BJ (cell line): ENCODE data around the gene NDRG2. TPM values are rescaled to one million over a fixed set of nuclear protein-coding genes. Genes with fewer than 3 reads are reported as not detected.

Experiments
- CTCF ChIA-PET: fragments of 350-600 bp; formaldehyde crosslinking; extraction: SDS; loops from one replicate; lab custom pipeline; 2021; ENCODE audit warnings: antibody characterized with exemption, inconsistent platforms; lab: Yijun Ruan, JAX
- POLR2A ChIA-PET: fragments of 300-600 bp; sonication (Branson Sonifier 250); formaldehyde crosslinking; extraction: SDS; loops from one replicate; lab custom pipeline; 2021; ENCODE audit warnings: antibody characterized with exemption; lab: Charles Lee
- DNase-seq: peaks from one replicate; pipeline ENCODE4 v3.0.0-alpha.2; 2011; ENCODE audit warnings: low read depth
- H3K27me3 ChIP-seq: 2 replicates; pipeline ENCODE4 v1.6.0; 2011; ENCODE audit warnings: low read length; ENCODE audit not compliant: control insufficient read depth, insufficient read depth
- H3K36me3 ChIP-seq: 2 replicates; pipeline ENCODE4 v1.5.1; 2011; ENCODE audit warnings: low read length; ENCODE audit not compliant: control insufficient read depth, insufficient read depth
- H3K4me3 ChIP-seq: 2 replicates; pipeline ENCODE4 v1.5.1; 2011; ENCODE audit warnings: low read depth, mild to moderate bottlenecking, control low read depth, low read length
- polyA plus RNA-seq: library from polyadenylated mRNA; depleted of rRNA; stranded (reverse); fragments of >200 nt; gene quantifications from 2 replicates; pipeline ENCODE4 v1.2.3, GENCODE V29; 2011
- TF ChIP-seq, protein P1 (sequence below): IDR thresholded peaks from 2 replicates; pipeline ENCODE4 v1.5.1; 2011; ENCODE audit warnings: low read depth, mild to moderate bottlenecking, control low read depth, inconsistent platforms, low read length, moderate library complexity; ENCODE audit not compliant: insufficient read depth

The NDRG2 gene
- polyA plus RNA-seq, 1 experiment = 1.1 TPM

DNA sequence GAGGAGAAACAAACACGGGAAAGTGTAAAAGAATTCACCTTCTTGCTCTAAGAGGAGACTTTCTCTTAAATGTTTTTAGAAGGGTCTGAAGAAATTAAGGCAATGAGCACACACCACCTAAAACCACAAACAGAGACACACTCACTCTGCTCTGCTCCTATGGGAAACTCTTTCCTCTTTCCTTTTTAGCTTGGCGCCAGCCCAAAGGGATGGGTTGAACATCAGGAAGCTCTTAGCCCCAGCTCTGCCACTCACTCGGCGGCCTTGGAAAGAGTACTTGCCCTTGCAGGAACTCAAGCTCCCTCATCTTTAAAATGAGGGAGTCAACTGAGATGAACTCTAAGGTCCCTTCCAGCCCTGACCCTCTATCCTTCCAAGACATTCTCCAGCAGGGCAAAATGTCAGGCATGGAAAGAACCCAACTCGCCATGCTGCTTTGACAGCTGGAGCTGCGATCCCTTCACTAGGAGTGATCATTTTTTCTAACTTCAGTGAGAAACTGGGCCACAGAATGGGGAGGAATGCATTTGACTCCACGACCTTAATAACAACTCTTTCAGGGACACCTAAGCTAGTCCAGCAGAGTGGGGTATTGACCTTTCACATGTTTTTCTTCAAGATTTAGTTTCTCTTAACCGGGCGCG, 31.8 kb upstream of the NDRG2 start:
- Histone ChIP-seq H3K4me3 (no peak overlapping the region), H3K27me3 (no peaks in the 10 kb centered on the region), H3K36me3 (no peaks in the 10 kb centered on the region)
- TF ChIP-seq, protein P1, sequence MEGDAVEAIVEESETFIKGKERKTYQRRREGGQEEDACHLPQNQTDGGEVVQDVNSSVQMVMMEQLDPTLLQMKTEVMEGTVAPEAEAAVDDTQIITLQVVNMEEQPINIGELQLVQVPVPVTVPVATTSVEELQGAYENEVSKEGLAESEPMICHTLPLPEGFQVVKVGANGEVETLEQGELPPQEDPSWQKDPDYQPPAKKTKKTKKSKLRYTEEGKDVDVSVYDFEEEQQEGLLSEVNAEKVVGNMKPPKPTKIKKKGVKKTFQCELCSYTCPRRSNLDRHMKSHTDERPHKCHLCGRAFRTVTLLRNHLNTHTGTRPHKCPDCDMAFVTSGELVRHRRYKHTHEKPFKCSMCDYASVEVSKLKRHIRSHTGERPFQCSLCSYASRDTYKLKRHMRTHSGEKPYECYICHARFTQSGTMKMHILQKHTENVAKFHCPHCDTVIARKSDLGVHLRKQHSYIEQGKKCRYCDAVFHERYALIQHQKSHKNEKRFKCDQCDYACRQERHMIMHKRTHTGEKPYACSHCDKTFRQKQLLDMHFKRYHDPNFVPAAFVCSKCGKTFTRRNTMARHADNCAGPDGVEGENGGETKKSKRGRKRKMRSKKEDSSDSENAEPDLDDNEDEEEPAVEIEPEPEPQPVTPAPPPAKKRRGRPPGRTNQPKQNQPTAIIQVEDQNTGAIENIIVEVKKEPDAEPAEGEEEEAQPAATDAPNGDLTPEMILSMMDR = no peak
- POLR2A ChIA-PET = no interaction called here
- DNase-seq = no peak
- CTCF ChIA-PET = interaction anchor here (0.7 to 3.3 kb wide), 9 partner anchors 10 to 49 kb away, joined by 3 to 18 read pairs (median 5); no protein-coding TSS in a partner anchor

DNA sequence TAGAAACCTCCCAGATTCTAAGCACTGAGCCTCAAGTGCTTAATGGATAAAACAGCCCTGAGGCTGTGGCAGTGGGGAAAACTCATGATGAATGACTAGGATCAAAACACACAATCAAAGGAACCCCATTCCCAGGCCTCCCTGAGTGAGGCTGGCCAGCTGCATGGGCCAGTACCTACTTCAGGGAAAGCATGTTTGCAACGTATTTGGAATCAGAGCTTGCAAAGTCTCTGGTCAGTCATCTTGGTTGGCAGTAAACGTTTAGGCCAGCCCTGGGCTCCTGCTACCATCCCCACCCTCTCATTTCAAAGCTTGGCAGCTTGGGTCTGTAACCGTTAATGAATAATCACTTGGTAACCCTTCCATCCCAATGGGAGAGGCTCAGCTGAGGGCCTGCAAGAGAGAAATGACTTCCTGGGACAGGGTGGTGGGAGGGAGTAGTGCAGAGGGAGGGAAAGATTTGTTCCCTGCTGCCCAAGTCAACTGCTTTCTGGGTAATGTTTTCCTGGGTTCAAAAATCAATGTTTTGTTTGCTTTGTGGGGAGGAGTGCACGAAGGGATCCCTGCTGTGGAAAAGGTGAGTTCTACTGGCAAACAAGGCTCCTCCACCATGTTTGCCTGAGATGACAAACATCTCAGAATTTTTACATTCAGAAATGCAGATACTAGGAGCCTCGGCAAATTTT, 30.7 kb upstream of the NDRG2 start:
- TF ChIP-seq, protein P1 = no peak
- CTCF ChIA-PET = interaction anchor here (0.7 to 3.3 kb wide), 5 partner anchors 11 to 48 kb away, joined by 3 to 18 read pairs (median 9); no protein-coding TSS in a partner anchor
- H3K36me3 ChIP-seq = no peaks in the 10 kb centered on the region

DNA sequence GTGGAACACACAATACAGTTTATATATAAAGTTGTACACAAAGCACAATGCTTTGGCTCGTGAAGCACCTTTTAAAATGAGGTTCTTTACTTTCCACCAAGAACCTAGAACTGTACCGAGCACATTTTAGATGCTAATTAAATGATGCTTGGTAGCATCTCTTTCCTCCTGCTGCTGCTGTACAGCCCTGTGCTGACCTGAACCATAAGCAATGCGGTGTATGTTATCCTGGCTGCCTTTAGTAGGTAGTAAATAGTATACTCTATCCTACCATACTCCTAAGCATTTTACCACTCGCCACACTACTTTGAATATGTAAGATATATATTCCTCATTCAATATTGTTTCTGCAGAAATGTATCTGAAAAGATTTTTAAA, 29.9 kb upstream of the NDRG2 start:
- CTCF ChIA-PET = no interaction called here
- no peaks in the 10 kb centered on the region for H3K27me3 ChIP-seq
- H3K4me3 ChIP-seq = no peak overlapping the region
- POLR2A ChIA-PET = no interaction called here
- H3K36me3 ChIP-seq = no peaks in the 10 kb centered on the region
- TF ChIP-seq, protein P1 = no peak
- no peak for DNase-seq

More for the DNA sequence above, 30.7 kb upstream of the NDRG2 start:
- POLR2A ChIA-PET = no interaction called here
- DNase-seq = no peak
- Histone ChIP-seq H3K4me3 (no peak overlapping the region), H3K27me3 (no peaks in the 10 kb centered on the region)

DNA sequence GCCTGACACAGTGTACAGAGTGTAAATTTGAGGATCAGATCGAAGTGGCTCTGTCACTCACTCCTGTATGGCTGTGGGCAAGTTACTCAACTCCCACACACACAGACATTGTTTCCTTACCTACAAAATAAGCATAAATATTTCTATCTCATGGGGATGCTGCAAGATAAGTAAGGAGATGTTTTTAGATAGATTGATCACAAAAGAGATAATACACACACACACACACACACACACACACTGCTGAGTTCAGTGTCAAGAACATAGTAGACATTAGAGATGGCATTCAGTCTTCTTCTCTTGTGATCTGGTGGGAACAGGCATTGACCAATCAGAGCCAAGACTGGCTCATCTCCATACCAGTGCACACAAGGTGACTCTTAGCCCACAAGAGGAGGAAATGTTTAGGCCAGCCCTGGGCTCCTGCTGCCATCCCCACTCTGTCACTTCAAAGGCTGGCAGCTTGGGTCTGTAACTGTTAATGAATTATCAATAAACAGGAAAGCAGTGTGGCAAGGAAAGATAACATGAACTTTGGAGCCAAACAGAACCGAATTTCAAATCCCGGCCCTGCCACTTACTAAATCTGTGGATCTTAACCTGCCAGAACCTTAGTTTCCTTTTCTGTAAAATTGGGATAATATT, 29.4 kb upstream of the NDRG2 start:
- CTCF ChIA-PET = interaction anchor here (1.4 to 1.7 kb wide), 3 partner anchors 40 to 83 kb away, joined by 4 to 6 read pairs (median 5); no protein-coding TSS in a partner anchor
- TF ChIP-seq, protein P1 = no peak
- POLR2A ChIA-PET = no interaction called here
- Histone ChIP-seq H3K4me3 (no peak overlapping the region), H3K27me3 (no peaks in the 10 kb centered on the region), H3K36me3 (no peaks in the 10 kb centered on the region)
- no peak for DNase-seq
